NCI-H460 (cell line): ENCODE results near the gene SSPN. TPM values are rescaled to one million over a fixed set of nuclear protein-coding genes. Genes with fewer than 3 reads are reported as not detected.

ENCODE experiments used
- DNase-seq: peaks from one replicate; pipeline ENCODE4 v3.0.0-alpha.2; 2016; ENCODE audit warnings: low read depth; ENCODE audit errors: extremely low read depth
- total RNA-seq: library from RNA; depleted of rRNA; stranded (reverse); fragments of >200 nt; shearing (Covaris generic); gene quantifications from 2 replicates; pipeline ENCODE4 v1.2.3, GENCODE V29; 2014; rRNA removed

The SSPN gene
- total RNA-seq, 1 experiment from 2014 or later: 0.62 TPM

DNA sequence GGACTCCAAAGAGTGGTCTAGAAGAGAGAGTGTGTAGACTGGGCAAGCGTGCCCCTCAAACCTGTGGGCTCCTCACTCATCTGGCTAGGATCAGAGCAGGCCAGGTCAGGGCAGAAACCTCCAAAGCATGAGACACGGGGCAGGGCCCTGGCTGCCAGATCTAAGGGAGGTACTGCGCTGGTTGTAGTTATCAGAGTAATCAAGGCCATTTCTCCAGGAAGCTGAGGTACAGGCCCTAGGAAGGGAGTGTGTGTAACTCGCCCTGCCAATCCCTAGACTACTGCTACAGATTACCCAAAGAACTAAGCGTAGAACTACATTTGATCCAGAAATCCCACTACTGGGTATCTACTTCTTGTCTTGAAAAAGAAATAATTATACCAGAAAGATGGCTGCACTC, 84.5 kb downstream of the SSPN start:
- DNase-seq: no peak

DNA sequence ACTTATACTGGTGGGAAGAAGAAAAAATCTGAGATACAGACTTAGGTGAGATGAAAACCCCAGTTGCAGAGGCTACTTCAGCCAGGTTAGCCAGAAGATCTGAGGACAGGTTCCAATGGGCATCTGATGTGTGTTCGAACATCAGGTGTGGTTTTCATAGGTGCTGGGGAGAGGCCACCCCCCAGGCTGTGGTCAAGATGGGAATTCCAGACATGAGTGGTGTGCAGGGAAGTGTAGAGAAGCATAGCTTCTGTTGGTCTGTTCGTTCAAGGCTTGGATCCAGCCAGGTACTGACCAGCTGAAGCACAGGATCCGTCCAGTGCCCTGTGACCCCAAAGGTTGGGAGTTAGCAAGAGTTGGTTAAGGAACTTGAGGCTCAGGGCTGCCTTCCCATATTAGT, 85.5 kb downstream of the SSPN start:
- no peak for DNase-seq

DNA sequence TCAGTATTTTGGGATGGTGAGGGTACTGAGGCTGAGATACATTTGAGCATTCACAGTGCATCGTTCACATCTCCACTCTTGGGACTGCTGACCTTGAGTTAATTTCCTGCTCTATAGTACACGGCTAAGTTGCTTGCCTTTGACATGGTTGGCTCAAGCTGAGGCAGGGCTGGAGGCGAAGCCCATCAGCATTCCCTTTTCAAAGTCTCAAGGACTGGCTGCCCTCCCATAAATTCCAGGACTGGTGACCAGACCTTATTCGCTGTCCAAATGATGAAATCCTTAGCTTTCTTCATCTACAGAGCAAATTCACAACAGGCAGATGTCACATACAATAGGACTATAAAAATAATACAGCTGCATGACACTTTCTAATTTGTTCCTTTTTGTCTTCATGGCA, 85.9 kb downstream of the SSPN start:
- no peak for DNase-seq

DNA sequence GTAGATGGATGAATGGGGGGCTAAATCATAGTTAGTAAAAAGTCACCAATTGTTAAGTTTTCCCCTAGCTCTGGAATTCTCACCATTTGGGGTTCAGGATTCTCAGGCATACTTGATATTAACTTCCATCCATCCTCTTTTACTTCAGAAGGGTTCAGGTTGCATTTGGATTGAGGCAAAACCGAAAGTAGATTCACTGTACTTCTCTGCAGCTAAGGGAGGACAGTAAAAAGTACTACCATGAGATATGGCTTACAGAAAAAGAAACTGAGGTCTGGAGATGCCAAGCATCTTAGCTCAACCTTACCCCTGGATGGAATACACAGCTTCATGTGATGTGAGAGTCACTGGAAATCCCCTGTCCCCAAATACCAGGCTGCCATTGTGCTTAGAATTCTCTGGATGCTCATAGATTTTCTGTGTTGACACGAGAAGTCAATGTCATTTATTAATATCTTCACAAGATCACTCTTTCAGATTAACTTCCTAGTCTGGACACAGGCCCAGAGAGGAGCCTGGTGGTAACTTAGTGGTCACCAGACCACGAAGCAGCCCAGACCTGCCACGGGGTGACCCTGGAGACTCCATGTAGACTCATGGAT, 87.1 kb downstream of the SSPN start:
- DNase-seq: no peak

DNA sequence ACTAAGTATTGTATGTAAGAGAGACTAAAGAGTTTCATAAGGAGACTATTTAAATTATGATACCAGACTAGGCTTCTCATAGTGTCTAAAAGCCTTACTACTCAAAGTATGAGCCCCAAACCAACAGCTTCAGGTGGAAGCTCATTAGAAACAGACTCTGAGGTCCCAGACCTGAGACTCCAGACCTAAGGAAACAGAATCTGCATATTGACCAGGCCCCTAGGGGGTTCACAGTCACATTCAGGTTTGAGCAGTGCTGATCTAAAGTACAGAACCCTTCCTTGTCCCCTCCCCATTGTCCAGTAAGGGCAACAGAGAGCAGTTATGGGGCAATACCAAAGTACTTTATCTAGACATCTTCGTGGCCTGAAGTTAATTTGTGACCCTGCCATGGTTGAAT, 87.7 kb downstream of the SSPN start:
- no peak for DNase-seq

DNA sequence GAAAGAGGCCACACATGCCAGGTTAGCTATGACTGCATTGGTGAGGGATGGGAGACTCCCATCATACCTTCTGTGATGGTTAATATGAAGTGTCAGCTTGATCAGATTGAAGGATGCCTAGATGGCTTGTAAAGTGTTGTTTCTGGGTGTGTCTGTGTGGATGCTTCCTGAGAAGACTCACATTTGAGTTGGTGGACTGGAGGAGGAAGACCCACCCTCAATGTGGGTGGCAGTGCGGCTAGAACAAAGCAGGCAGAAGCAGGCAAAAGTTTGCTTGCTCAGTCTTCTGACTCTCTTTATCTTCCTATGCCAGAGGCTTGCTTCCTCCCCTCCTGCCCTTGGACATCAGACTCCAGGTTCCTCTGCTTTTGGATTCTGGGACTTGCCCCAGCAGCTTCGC, 88.2 kb downstream of the SSPN start:
- no peak for DNase-seq

DNA sequence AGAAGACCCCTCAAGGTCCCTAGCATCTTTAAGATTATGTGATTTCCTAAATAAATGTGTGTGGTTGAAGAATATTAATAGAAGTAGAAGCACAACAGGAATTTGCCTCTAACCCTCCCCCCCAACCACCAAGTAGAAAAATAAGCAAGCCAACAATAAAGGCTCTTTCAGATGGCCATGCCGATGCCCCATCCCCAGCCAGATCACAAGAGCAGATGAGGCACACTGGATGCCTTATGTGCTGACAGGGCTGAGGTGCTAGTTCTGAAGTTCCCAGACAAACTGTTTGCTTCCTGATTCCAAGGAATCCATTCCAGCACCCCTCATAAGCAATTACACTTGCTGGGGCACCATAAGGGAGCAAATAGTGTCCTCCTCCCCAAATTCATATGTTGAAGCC, 90.0 kb downstream of the SSPN start:
- DNase-seq: no peak

DNA sequence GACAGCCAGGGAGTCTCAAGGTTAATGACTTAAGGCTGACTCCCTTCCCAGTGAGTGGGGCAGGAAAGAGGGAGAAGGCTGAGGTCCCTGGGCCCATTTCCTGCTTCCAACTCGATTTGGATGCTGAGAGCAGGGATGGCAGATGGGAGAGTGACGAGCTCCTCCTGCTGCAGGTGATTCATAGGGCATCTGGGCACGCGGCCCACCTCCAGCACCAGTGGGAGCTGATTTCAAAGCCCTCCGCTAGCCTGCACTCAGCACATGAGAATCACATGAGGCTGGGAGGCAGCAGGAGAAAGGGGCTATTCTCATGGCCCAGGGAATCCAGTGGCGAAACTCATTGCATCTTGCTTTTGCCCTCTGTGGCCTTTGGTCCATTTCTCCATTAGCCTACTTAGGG, 90.8 kb downstream of the SSPN start:
- DNase-seq: no peak

DNA sequence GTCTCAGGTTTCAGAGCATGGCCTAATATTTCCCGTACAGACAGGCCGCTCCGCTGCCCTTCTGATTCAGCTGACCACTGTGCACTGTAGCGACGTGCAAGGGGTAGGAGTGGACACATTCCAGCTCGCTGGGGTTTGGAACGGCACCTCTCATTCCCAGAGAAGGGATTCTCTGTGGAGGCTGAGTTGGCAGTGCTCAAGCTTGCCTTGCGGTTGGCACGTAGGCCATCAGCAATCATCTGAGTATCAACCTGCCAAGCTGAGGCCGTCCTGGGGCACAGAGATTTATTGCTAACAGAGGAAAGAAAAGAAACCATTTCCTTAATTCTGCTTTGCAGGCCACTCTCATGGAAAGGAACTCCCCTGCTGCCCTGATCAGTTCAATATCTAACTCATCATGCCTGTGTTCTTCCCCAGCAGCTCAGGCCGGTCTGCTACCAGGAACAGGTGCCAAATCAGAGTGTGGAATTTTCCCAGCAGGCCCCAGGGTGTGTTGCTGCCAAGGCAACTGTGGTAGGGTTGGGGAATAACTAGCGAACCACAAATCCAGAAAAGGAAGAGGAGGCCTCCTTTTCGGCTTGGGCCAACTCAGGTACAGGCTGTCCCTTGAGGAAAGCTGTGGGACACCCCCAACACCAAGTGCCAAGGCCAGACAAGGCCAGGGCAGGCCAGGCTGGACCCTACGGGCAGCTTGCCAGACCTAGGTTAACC, 92.5 kb downstream of the SSPN start:
- no peak for DNase-seq

DNA sequence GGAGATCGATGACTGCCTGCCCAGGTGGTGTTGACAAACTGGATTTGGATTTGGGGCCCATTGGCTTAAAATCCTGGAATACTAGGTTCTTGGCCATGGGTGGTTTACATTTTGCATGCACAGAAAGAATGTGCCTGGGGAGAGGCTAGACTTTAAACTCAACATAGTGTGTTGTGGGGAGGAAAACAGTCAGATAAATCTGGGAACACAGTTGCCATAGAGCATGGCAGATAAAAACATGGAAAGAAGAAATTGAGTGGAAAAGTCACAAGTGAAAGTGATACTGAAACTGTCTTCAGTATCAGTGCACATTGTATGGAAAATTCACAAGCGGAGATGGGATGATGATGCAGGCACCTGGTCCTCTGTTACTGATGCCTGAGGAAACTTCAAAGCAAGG, 95.2 kb downstream of the SSPN start:
- no peak for DNase-seq

DNA sequence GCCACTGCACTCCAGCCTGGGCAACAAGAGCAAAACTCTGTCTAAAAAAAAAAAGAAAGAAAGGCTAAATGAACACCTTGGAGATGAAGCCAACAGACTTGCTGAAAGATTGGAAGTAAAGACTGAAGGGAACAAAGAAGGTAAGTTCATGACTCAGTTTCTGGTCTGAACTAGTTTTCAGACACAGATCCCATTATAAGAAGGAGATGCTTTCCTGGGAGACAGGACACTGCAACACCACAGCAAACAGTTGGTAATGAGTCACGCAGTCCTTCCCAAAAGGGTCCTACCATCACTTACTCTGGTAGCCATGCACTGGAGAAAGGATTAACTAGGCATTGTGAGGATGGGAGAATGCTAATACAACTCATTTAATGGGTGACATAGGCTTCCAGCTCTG, 97.2 kb downstream of the SSPN start:
- DNase-seq: no peak

DNA sequence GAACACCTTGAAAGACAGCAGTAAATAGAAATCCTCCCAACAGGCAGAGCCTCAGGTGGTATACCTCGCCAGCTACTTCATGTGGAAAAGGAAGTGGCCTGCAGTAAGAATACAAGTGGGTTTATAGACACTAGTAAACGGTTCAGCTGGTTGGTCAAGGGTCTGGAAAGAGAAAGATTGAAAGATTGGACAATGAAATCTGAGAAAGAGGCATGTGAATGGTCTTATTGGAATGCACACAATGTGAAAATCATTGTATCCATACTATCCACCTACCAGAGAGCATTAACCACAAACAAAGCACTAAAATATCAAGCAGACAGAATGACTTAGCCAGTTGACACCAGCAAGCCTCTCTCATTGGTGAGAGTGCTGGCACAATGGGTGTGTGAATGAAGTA, 98.2 kb downstream of the SSPN start:
- no peak for DNase-seq

DNA sequence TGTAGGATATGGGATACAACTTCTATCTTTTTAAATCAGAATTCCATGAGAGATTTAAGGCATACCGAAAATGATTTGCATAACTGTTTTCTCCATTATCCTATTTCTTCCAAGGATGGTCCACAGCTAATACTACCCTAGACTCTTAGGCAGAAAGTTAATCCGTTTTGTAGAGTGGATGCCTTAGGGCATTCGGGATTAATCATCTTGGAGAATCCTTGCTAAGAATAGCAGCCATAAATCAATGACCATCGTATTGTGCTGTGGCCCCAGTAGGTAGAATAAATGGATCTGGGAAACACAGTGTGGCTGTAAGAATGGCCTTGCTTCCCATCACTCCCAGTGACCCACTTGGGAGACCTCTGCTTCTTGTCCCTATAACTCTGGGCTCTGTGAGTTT, 99.6 kb downstream of the SSPN start:
- no peak for DNase-seq

DNA sequence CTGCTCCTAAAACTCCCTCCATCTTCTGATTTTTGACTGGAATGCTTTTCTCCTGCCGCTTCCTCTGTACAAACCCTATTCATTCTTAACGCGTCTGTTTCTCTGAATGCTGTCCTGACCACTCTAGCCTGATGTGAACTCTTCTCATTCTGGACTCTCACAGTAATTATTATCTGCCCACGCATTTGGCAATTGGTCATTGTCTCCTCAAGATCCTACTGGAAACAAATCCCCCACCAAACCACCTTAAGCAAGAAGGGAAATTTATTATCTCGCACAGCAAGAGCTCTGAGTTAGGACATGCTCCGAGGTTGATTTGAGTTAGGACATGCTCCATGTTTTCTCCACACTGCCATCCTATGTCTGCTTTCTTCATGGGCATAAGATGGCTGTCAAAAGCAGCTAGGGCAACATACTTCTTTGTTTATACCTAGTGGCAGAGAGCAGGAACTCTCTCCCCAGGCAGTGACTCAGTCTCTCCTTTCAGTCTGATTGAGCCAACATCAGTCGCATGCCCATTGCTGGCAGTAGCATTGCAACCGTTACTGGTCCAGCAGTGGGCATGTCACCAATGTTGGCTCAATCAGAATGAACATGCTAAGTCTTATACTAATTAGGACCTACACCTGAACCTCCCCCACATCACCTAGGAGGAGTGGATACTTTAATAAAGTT, 102.2 kb downstream of the SSPN start:
- no peak for DNase-seq

DNA sequence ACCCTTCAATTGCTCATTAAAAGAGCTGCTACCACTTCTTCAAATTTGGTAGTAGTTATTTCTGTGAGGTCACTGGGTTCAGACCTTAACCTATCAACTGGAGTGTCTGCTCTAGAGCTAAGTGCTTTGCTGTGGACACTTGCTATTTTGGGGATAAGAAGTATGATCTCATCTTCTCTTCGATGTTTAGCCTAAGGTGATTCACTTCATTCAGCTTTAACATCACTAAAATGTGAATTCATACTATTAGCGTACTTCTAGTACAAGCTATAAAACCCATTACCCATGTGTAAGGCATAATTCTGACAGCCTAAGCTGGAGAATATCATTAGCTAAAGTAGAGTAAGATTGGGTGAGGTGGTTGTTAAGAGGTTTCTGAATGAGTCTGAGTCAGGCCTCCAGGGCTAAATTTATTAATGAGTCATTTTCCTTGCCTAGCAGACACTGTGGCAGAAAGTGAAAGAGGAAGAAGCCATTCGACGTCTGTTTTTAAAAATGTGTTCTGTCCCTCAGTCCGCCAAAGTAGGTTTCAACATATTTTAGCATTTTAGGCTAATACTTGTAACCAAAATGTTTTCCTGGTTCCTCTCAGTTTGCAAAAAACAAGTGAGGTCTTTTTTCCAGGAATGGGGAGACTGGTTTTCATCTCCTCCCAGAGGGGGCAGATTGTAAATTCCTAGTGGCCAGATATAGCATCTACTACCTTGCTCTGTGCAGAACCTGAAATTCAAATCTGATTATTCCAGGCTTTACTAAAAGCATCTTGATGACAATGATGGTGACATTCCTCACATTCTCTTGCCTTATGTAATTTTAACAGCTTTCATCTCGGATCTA, 103.6 kb downstream of the SSPN start:
- DNase-seq: peak; percentile 26

DNA sequence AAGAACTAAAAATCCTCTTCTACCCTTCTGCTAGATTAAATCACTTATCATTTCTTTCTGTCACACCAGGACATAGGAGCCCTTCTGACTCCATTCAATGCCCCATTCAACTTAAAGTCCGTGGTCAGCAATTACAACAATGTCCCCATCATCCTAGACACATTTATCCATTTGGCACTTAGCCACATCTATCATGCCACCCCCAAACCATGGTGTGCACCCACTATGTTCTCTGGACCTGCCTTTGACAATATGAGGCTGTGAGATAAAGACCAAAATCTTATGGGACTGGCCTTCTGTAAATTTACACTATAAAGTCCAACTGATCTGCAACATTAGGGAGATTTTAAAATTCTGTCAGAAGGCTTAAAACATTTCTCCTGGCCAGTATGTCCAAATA, 104.4 kb downstream of the SSPN start:
- no peak for DNase-seq

Other genes starting within 250 kb of the SSPN start
- 112 and 116 TPM in 2 replicates for gene RASSF8, start 236.9 kb upstream of the SSPN start, total RNA-seq
- gene BHLHE41, start 70.5 kb upstream of the SSPN start, total RNA-seq: 0.98 and 2.7 TPM in 2 replicates